ENCODE data around the gene RNU6-9.

Gene RNU6-9

GRCh38 chr19:867855-868457 is 25.3 kb upstream of the RNU6-9 start:
- H3K4me2 ChIP-seq (ENCODE audit: low read length) = no peak overlapping the region

GRCh38 chr19:868458-869244 is 24.6 kb upstream of the RNU6-9 start:
- Histone ChIP-seq H3K4me1 (ENCODE audit: control insufficient read depth, low read length) (peaks cover 19% of the 10 kb centered on the region), H3K36me3 (ENCODE audit: control insufficient read depth, low read length) (no peaks in the 10 kb centered on the region), H4K20me1 (ENCODE audit: control insufficient read depth, insufficient read depth, low read depth, low read length) (peaks cover 5% of the 10 kb centered on the region), H3K27ac (ENCODE audit: low read depth, low read length) (no peak overlapping the region), H3K9me3 (ENCODE audit: control insufficient read depth, insufficient read depth, low read length) (no peaks in the 10 kb centered on the region), H3K4me3 (ENCODE audit: low read length) (no peak overlapping the region), H3K4me2 (ENCODE audit: low read length) (no peak overlapping the region), H3F3A (ENCODE audit: control insufficient read depth, insufficient read depth) (peaks cover 5% of the 10 kb centered on the region; the same call in 1 of the 2 replicates), H3K9me2 (replicated peaks; ENCODE audit: control insufficient read depth, low read length) (no peaks in the 10 kb centered on the region), H3K27me3 (ENCODE audit: control insufficient read depth, low read length) (no peaks in the 10 kb centered on the region), H3K79me2 (ENCODE audit: control insufficient read depth, low read length) (no peaks in the 10 kb centered on the region)
- TF ChIP-seq EZH2phosphoT487 (IDR thresholded peaks at IDR 0.05; ENCODE audit: borderline replicate concordance, low read length) (no peak), CTCF (IDR thresholded peaks at IDR 0.05; ENCODE audit: low read depth, low read length, poor library complexity, severe bottlenecking) (no peak)

More at GRCh38 chr19:867855-868457, 25.3 kb upstream of the RNU6-9 start:
- Histone ChIP-seq H3K79me2 (ENCODE audit: control insufficient read depth, low read length) (no peaks in the 10 kb centered on the region), H3K9me2 (replicated peaks; ENCODE audit: control insufficient read depth, low read length) (no peaks in the 10 kb centered on the region), H3K4me1 (ENCODE audit: control insufficient read depth, low read length) (peaks cover 26% of the 10 kb centered on the region), H3K9me3 (ENCODE audit: control insufficient read depth, insufficient read depth, low read length) (no peaks in the 10 kb centered on the region), H3K4me3 (ENCODE audit: low read length) (no peak overlapping the region), H3K27ac (ENCODE audit: low read depth, low read length) (no peak overlapping the region), H4K20me1 (ENCODE audit: control insufficient read depth, insufficient read depth, low read depth, low read length) (peaks cover 5% of the 10 kb centered on the region), H3K27me3 (ENCODE audit: control insufficient read depth, low read length) (no peaks in the 10 kb centered on the region), H3F3A (ENCODE audit: control insufficient read depth, insufficient read depth) (peaks cover 8% of the 10 kb centered on the region; the same call in 1 of the 2 replicates), H3K36me3 (ENCODE audit: control insufficient read depth, low read length) (no peaks in the 10 kb centered on the region)
- TF ChIP-seq EZH2phosphoT487 (IDR thresholded peaks at IDR 0.05; ENCODE audit: borderline replicate concordance, low read length) (no peak), CTCF (IDR thresholded peaks at IDR 0.05; ENCODE audit: low read depth, low read length, poor library complexity, severe bottlenecking) (no peak)

GRCh38 chr19:869245-870177 is 23.8 kb upstream of the RNU6-9 start:
- H3K9me3 ChIP-seq (ENCODE audit: control insufficient read depth, insufficient read depth, low read length) = no peaks in the 10 kb centered on the region
- no peak overlapping the region for H3K27ac ChIP-seq (ENCODE audit: low read depth, low read length)
- no peaks in the 10 kb centered on the region for H3K36me3 ChIP-seq (ENCODE audit: control insufficient read depth, low read length)
- H3K4me2 ChIP-seq (ENCODE audit: low read length) = no peak overlapping the region
- H4K20me1 ChIP-seq (ENCODE audit: control insufficient read depth, insufficient read depth, low read depth, low read length) = peaks cover 5% of the 10 kb centered on the region
- TF ChIP-seq EZH2phosphoT487 (IDR thresholded peaks at IDR 0.05; ENCODE audit: borderline replicate concordance, low read length) (no peak), CTCF (IDR thresholded peaks at IDR 0.05; ENCODE audit: low read depth, low read length, poor library complexity, severe bottlenecking) (no peak)
- H3F3A ChIP-seq (ENCODE audit: control insufficient read depth, insufficient read depth) = peaks cover 5% of the 10 kb centered on the region; the same call in 1 of the 2 replicates
- H3K79me2 ChIP-seq (ENCODE audit: control insufficient read depth, low read length) = no peaks in the 10 kb centered on the region
- H3K27me3 ChIP-seq (ENCODE audit: control insufficient read depth, low read length) = no peaks in the 10 kb centered on the region
- no peaks in the 10 kb centered on the region for H3K9me2 ChIP-seq (replicated peaks; ENCODE audit: control insufficient read depth, low read length)
- peaks cover 12% of the 10 kb centered on the region for H3K4me1 ChIP-seq (ENCODE audit: control insufficient read depth, low read length)
- H3K4me3 ChIP-seq (ENCODE audit: low read length) = no peak overlapping the region

Data from DOHH2 (cell line).